ENCODE results near the gene GLMP.

The GLMP gene

DNA sequence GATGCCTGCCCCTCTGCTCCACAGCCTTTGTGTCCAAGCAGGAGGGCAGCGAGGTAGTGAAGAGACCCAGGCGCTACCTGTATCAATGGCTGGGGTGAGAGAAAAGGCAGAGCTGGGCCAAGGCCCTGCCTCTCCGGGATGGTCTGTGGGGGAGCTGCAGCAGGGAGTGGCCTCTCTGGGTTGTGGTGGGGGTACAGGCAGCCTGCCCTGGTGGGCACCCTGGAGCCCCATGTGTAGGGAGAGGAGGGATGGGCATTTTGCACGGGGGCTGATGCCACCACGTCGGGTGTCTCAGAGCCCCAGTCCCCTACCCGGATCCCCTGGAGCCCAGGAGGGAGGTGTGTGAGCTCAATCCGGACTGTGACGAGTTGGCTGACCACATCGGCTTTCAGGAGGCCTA is 52.7 kb downstream of the GLMP start:
- H2BK120ac ChIP-seq (ENCODE audit: low read depth, low read length): no peak overlapping the region
- H3K18ac ChIP-seq (ENCODE audit: low read depth in 1 of 2, low read length in 2 of 2): no peak overlapping the region
- H3K4ac ChIP-seq (ENCODE audit: low read depth in 1 of 2, low read length in 2 of 2): no peak overlapping the region
- H4K91ac ChIP-seq (ENCODE audit: low read length): no peak overlapping the region
- H2BK12ac ChIP-seq (ENCODE audit: low read length in 2 of 2): no peak overlapping the region
- no peak for DNase-seq
- H2BK5ac ChIP-seq (ENCODE audit: low read depth, low read length, poor library complexity, severe bottlenecking): no peak overlapping the region
- H3K79me1 ChIP-seq (replicated peaks; ENCODE audit: low read length, poor library complexity, severe bottlenecking): no peaks in the 10 kb centered on the region
- H3K14ac ChIP-seq (ENCODE audit: low read length in 2 of 2): no peak overlapping the region
- no peak overlapping the region for H3K4me2 ChIP-seq (ENCODE audit: low read length, poor library complexity, severe bottlenecking)
- H3K9me3 ChIP-seq (ENCODE audit: control insufficient read depth, low read length): no peaks in the 10 kb centered on the region
- no peak overlapping the region for H3K27ac ChIP-seq (ENCODE audit: low read length, poor library complexity, severe bottlenecking)
- H2AFZ ChIP-seq (ENCODE audit: low read depth, low read length): no peak overlapping the region
- H3K36me3 ChIP-seq (ENCODE audit: control insufficient read depth in 1 of 2, insufficient read depth in 2 of 2, low read depth in 1 of 2, low read length in 2 of 2): peaks cover 16 to 51% of the 10 kb centered on the region in 2 experiments
- H3K9ac ChIP-seq (ENCODE audit: low read length): no peak overlapping the region
- H4K8ac ChIP-seq (ENCODE audit: low read length): no peak overlapping the region
- no peak overlapping the region for H3K23ac ChIP-seq (ENCODE audit: low read length in 2 of 2)
- peaks cover 0 to 30% of the 10 kb centered on the region in 2 experiments for H3K27me3 ChIP-seq (ENCODE audit: control insufficient read depth in 1 of 2, insufficient read depth in 1 of 2, low read length in 2 of 2)
- WGBS: 83% methylated on average over 10 of the region's 10 CpGs
- no peak overlapping the region for H2BK15ac ChIP-seq (ENCODE audit: low read depth, poor library complexity, severe bottlenecking)
- no peak overlapping the region for H3K4me3 ChIP-seq (ENCODE audit: insufficient read depth in 1 of 2, low read depth in 1 of 2, low read length in 2 of 2)
- peaks cover 21% of the 10 kb centered on the region for H3K4me1 ChIP-seq (ENCODE audit: control insufficient read depth, insufficient read depth, low read depth, low read length)
- no peak overlapping the region for H2AK5ac ChIP-seq (ENCODE audit: low read length, severe bottlenecking)
